ENCODE data around the gene MSX2. TPM values are rescaled to one million over a fixed set of nuclear protein-coding genes. Genes with fewer than 3 reads are reported as not detected.

MSX2 gene
- polyA plus RNA-seq, 1 of the 3 experiments (the other 2 are of a cell fraction): 5.8 TPM

GRCh38 chr5:174769005-174769404 lies 44.6 kb downstream of the MSX2 start:
- no peaks in the 10 kb centered on the region for H3K9me3 ChIP-seq
- no peaks in the 10 kb centered on the region for H3F3A ChIP-seq (replicated peaks; ENCODE audit: insufficient read depth)
- H3K36me3 ChIP-seq (replicated peaks in 1 of 2; ENCODE audit: control insufficient read depth in 1 of 2, insufficient read depth in 2 of 2, low read length in 1 of 2): no peaks in the 10 kb centered on the region
- CTCF ChIA-PET: no interaction called here
- DNase-seq: no peak
- no peaks in the 10 kb centered on the region for H3K27me3 ChIP-seq (ENCODE audit: insufficient read depth)
- POLR2A ChIA-PET: no interaction called here
- 68% methylated on average over 4 of the region's 4 CpGs for WGBS (ENCODE audit: low lambda C conversion rate)
- H3K4me2 ChIP-seq: no peak overlapping the region
- H3K9me2 ChIP-seq: no peaks in the 10 kb centered on the region
- no peak overlapping the region for H3K27ac ChIP-seq (ENCODE audit: low read depth in 2 of 2, low read length in 1 of 2)
- H3K9ac ChIP-seq: no peak overlapping the region
- H3K4me1 ChIP-seq (ENCODE audit: control insufficient read depth in 1 of 2, insufficient read depth in 2 of 2, low read depth in 1 of 2, low read length in 1 of 2): no peaks in the 10 kb centered on the region
- H3K4me3 ChIP-seq (ENCODE audit: low read depth in 2 of 2, low read length in 1 of 2): no peak overlapping the region
- no peak overlapping the region for H2AFZ ChIP-seq (ENCODE audit: low read depth)
- no peaks in the 10 kb centered on the region for H4K20me1 ChIP-seq (ENCODE audit: insufficient read depth)
- no peaks in the 10 kb centered on the region for H3K79me2 ChIP-seq (ENCODE audit: insufficient read depth)
- no peak for TF ChIP-seq FOXM1 (IDR thresholded peaks at IDR 0.05; ENCODE audit: low read depth)
- no peak for TF ChIP-seq CHD2 (IDR thresholded peaks at IDR 0.05; ENCODE audit: low read length, partially characterized antibody)
- TF ChIP-seq USF2 (IDR thresholded peaks at IDR 0.05; ENCODE audit: borderline replicate concordance, low read depth, low read length): no peak
- TF ChIP-seq USF1 (IDR thresholded peaks at IDR 0.05; ENCODE audit: borderline replicate concordance, low read depth): no peak
- TF ChIP-seq SIN3A (IDR thresholded peaks at IDR 0.05; ENCODE audit: borderline replicate concordance, low read depth, low read length): no peak
- no peak for TF ChIP-seq FOSL2 (IDR thresholded peaks at IDR 0.05; ENCODE audit: borderline replicate concordance, low read depth)
- no peak for TF ChIP-seq TAF1 (IDR thresholded peaks at IDR 0.05; ENCODE audit: borderline replicate concordance, low read depth, low read length)

GRCh38 chr5:174773371-174773770 lies 49.0 kb downstream of the MSX2 start:
- H3K27ac ChIP-seq (ENCODE audit: low read depth in 2 of 2, low read length in 1 of 2): no peak overlapping the region
- no peaks in the 10 kb centered on the region for H3K36me3 ChIP-seq (replicated peaks in 1 of 2; ENCODE audit: control insufficient read depth in 1 of 2, insufficient read depth in 2 of 2, low read length in 1 of 2)
- CTCF ChIA-PET: interaction anchor here (1.6 kb wide), 1 partner anchor 20 kb away, joined by 5 read pairs; no protein-coding TSS in a partner anchor
- TF ChIP-seq YY1 (IDR thresholded peaks at IDR 0.05; ENCODE audit: low read depth) (no peak), TCF12 (IDR thresholded peaks at IDR 0.05) (no peak), RXRA (IDR thresholded peaks at IDR 0.05; ENCODE audit: borderline replicate concordance, low read depth) (no peak), NRF1 (IDR thresholded peaks at IDR 0.05; ENCODE audit: low read depth, low read length) (no peak), PBX3 (IDR thresholded peaks at IDR 0.05) (no peak), TAF1 (IDR thresholded peaks at IDR 0.05; ENCODE audit: borderline replicate concordance, low read depth, low read length) (no peak), MEF2A (IDR thresholded peaks at IDR 0.05; ENCODE audit: borderline replicate concordance, low read depth) (no peak)
- TF ChIP-seq, protein P1, sequence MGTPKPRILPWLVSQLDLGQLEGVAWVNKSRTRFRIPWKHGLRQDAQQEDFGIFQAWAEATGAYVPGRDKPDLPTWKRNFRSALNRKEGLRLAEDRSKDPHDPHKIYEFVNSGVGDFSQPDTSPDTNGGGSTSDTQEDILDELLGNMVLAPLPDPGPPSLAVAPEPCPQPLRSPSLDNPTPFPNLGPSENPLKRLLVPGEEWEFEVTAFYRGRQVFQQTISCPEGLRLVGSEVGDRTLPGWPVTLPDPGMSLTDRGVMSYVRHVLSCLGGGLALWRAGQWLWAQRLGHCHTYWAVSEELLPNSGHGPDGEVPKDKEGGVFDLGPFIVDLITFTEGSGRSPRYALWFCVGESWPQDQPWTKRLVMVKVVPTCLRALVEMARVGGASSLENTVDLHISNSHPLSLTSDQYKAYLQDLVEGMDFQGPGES (IDR thresholded peaks at IDR 0.05; ENCODE audit: low read depth, low read length): no peak
- TF ChIP-seq, protein P2, sequence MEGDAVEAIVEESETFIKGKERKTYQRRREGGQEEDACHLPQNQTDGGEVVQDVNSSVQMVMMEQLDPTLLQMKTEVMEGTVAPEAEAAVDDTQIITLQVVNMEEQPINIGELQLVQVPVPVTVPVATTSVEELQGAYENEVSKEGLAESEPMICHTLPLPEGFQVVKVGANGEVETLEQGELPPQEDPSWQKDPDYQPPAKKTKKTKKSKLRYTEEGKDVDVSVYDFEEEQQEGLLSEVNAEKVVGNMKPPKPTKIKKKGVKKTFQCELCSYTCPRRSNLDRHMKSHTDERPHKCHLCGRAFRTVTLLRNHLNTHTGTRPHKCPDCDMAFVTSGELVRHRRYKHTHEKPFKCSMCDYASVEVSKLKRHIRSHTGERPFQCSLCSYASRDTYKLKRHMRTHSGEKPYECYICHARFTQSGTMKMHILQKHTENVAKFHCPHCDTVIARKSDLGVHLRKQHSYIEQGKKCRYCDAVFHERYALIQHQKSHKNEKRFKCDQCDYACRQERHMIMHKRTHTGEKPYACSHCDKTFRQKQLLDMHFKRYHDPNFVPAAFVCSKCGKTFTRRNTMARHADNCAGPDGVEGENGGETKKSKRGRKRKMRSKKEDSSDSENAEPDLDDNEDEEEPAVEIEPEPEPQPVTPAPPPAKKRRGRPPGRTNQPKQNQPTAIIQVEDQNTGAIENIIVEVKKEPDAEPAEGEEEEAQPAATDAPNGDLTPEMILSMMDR (IDR thresholded peaks at IDR 0.05): no peak
- POLR2A ChIA-PET: no interaction called here
- no peak overlapping the region for H3K4me2 ChIP-seq
- no peak for DNase-seq
- no peaks in the 10 kb centered on the region for H4K20me1 ChIP-seq (ENCODE audit: insufficient read depth)
- H3K4me1 ChIP-seq (ENCODE audit: control insufficient read depth in 1 of 2, insufficient read depth in 2 of 2, low read depth in 1 of 2, low read length in 1 of 2): no peaks in the 10 kb centered on the region
- no peaks in the 10 kb centered on the region for H3K9me2 ChIP-seq
- H3K9ac ChIP-seq: no peak overlapping the region
- H3K27me3 ChIP-seq (ENCODE audit: insufficient read depth): no peaks in the 10 kb centered on the region; the same call in 1 of the 2 replicates
- 68% methylated on average over 3 of the region's 3 CpGs for WGBS (ENCODE audit: low lambda C conversion rate)
- no peak overlapping the region for H2AFZ ChIP-seq (ENCODE audit: low read depth)
- no peak overlapping the region for H3K4me3 ChIP-seq (ENCODE audit: low read depth in 2 of 2, low read length in 1 of 2)
- no peaks in the 10 kb centered on the region for H3F3A ChIP-seq (replicated peaks; ENCODE audit: insufficient read depth)
- H3K9me3 ChIP-seq: no peaks in the 10 kb centered on the region
- H3K79me2 ChIP-seq (ENCODE audit: insufficient read depth): no peaks in the 10 kb centered on the region

Data from SK-N-SH (cell line).